ENCODE results near the gene RNF180. TPM values are rescaled to one million over a fixed set of nuclear protein-coding genes. Genes with fewer than 3 reads are reported as not detected.

Gene RNF180
- total RNA-seq, 1 experiment from 2014 or later = 7.8 TPM

DNA sequence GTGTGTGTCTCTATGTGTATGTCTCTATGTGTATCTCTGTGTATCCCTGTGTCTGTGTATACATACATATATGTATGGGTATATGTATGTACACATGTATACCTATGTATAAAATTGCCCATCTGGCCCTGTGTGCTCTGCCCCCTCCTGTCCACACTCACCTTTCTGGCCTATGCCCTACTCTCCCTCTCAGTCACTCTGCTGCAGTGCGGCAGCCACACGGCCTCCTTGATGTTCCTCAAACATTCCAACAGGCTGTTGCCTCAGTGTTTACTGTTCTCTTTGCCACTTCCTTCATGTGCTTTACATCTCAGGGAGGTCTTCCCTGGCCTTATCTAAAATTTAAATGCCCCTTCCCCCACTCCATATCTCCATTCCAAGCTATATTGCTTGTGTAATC, 18.3 kb upstream of the RNF180 start:
- in situ Hi-C loops (cut with HindIII; ENCODE audit: low pct_unique_long_range_greater_than_20kb, low sequenced_read_pairs) (no loop called here), intact Hi-C loops (cut with micrococcal nuclease; ENCODE audit: unreplicated experiment) (loop anchor here (5.0 kb wide), 1 partner anchor 465 kb away; no protein-coding TSS in a partner anchor)
- Histone ChIP-seq H3K36me3 (ENCODE audit: control insufficient read depth, insufficient read depth, low read length) (no peaks in the 10 kb centered on the region), H3K27ac (ENCODE audit: low read length) (no peak overlapping the region), H3K9me3 (ENCODE audit: control insufficient read depth, insufficient read depth, low read depth, low read length) (no peaks in the 10 kb centered on the region), H3K27me3 (ENCODE audit: control insufficient read depth, insufficient read depth, low read length) (no peaks in the 10 kb centered on the region), H3K4me3 (ENCODE audit: low read depth in 2 of 2, low read length in 2 of 2) (no peak overlapping the region), H3K4me1 (ENCODE audit: control insufficient read depth, insufficient read depth, low read length) (no peaks in the 10 kb centered on the region)
- DNase-seq (ENCODE audit: low read depth, low spot score) = no peak
- ChIA-PET POLR2A (no interaction called here), CTCF (interaction anchor here (1.3 kb wide), 1 partner anchor 466 kb away, joined by 3 read pairs; no protein-coding TSS in a partner anchor)
- ATAC-seq = no peak
- TF ChIP-seq, protein P1, sequence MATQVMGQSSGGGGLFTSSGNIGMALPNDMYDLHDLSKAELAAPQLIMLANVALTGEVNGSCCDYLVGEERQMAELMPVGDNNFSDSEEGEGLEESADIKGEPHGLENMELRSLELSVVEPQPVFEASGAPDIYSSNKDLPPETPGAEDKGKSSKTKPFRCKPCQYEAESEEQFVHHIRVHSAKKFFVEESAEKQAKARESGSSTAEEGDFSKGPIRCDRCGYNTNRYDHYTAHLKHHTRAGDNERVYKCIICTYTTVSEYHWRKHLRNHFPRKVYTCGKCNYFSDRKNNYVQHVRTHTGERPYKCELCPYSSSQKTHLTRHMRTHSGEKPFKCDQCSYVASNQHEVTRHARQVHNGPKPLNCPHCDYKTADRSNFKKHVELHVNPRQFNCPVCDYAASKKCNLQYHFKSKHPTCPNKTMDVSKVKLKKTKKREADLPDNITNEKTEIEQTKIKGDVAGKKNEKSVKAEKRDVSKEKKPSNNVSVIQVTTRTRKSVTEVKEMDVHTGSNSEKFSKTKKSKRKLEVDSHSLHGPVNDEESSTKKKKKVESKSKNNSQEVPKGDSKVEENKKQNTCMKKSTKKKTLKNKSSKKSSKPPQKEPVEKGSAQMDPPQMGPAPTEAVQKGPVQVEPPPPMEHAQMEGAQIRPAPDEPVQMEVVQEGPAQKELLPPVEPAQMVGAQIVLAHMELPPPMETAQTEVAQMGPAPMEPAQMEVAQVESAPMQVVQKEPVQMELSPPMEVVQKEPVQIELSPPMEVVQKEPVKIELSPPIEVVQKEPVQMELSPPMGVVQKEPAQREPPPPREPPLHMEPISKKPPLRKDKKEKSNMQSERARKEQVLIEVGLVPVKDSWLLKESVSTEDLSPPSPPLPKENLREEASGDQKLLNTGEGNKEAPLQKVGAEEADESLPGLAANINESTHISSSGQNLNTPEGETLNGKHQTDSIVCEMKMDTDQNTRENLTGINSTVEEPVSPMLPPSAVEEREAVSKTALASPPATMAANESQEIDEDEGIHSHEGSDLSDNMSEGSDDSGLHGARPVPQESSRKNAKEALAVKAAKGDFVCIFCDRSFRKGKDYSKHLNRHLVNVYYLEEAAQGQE (IDR thresholded peaks at IDR 0.05; ENCODE audit: insufficient read depth in 1 of 2, low read depth in 2 of 2, low read length in 1 of 2) = no peak
- TF ChIP-seq, protein P2, sequence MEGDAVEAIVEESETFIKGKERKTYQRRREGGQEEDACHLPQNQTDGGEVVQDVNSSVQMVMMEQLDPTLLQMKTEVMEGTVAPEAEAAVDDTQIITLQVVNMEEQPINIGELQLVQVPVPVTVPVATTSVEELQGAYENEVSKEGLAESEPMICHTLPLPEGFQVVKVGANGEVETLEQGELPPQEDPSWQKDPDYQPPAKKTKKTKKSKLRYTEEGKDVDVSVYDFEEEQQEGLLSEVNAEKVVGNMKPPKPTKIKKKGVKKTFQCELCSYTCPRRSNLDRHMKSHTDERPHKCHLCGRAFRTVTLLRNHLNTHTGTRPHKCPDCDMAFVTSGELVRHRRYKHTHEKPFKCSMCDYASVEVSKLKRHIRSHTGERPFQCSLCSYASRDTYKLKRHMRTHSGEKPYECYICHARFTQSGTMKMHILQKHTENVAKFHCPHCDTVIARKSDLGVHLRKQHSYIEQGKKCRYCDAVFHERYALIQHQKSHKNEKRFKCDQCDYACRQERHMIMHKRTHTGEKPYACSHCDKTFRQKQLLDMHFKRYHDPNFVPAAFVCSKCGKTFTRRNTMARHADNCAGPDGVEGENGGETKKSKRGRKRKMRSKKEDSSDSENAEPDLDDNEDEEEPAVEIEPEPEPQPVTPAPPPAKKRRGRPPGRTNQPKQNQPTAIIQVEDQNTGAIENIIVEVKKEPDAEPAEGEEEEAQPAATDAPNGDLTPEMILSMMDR (IDR thresholded peaks at IDR 0.05) = no peak
- TF ChIP-seq SIN3A (IDR thresholded peaks at IDR 0.05; ENCODE audit: borderline replicate concordance, insufficient read depth, low read depth, low read length) (no peak), POLR2AphosphoS5 (IDR thresholded peaks at IDR 0.05; ENCODE audit: low read depth, low read length) (no peak), TCF7L2 (IDR thresholded peaks at IDR 0.05; ENCODE audit: low read depth, low read length) (no peak)
- no TSS peak for BruUV-seq (replicated peaks)

DNA sequence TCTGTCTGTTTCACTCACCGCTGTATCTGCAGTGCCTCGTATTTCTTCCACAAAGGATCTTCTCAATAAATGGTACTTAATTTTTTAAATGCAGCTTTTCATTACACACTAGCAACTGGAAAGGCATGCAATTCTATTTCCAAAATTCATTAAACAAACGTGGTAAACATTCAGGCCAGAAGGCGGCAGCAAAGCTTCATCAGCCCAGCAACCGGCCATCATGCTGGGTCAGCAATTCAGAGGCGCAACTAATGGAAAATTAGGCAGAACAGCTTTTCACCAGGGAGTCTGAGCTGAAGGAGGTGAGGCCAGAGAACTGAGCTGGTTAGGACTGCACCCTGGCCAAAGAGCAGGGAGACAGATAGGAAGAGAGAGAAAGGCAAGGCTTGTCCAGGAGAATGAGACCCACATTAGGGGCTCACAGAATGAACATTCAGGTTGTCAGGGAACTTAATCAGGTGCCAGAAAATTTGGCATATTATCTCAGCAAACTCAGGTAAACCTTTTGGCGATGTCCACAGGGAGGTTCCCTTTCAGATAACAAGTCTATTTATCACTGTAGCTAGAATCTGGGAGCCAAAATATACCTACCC, 17.7 kb upstream of the RNF180 start:
- TF ChIP-seq SIN3A (IDR thresholded peaks at IDR 0.05; ENCODE audit: borderline replicate concordance, insufficient read depth, low read depth, low read length) (no peak), POLR2AphosphoS5 (IDR thresholded peaks at IDR 0.05; ENCODE audit: low read depth, low read length) (no peak)
- TF ChIP-seq, protein P1 (IDR thresholded peaks at IDR 0.05; ENCODE audit: insufficient read depth in 1 of 2, low read depth in 2 of 2, low read length in 1 of 2) = no peak
- TF ChIP-seq, protein P2 (IDR thresholded peaks at IDR 0.05) = peak; percentile 90
- Histone ChIP-seq H3K4me1 (ENCODE audit: control insufficient read depth, insufficient read depth, low read length) (no peaks in the 10 kb centered on the region), H3K36me3 (ENCODE audit: control insufficient read depth, insufficient read depth, low read length) (no peaks in the 10 kb centered on the region), H3K27ac (ENCODE audit: low read length) (no peak overlapping the region), H3K9me3 (ENCODE audit: control insufficient read depth, insufficient read depth, low read depth, low read length) (no peaks in the 10 kb centered on the region), H3K27me3 (ENCODE audit: control insufficient read depth, insufficient read depth, low read length) (no peaks in the 10 kb centered on the region), H3K4me3 (ENCODE audit: low read depth in 2 of 2, low read length in 2 of 2) (no peak overlapping the region)
- ATAC-seq = peak; percentile 71; the same call in 1 of the 2 replicates
- intact Hi-C loops (cut with micrococcal nuclease; ENCODE audit: unreplicated experiment) (loop anchor here (2.0 to 5.0 kb wide), 2 partner anchors 59 to 464 kb away; no protein-coding TSS in a partner anchor), in situ Hi-C loops (cut with HindIII; ENCODE audit: low pct_unique_long_range_greater_than_20kb, low sequenced_read_pairs) (no loop called here)
- no TSS peak for BruUV-seq (replicated peaks)
- CTCF ChIA-PET = interaction anchor here (1.3 kb wide), 1 partner anchor 465 kb away, joined by 3 read pairs; no protein-coding TSS in a partner anchor
- peak; percentile 24 for DNase-seq (ENCODE audit: low read depth, low spot score)
- POLR2A ChIA-PET = no interaction called here

Data from Panc1 (cell line).